AG10803 (cell line): ENCODE data around the gene SIRPA.

Experiments used
- DNase-seq: peaks from one replicate; pipeline ENCODE4 v3.0.0; 2010; ENCODE audit warnings: low read depth
- H3K4me3 ChIP-seq: 2 replicates; pipeline ENCODE4 v1.5.1; 2011; ENCODE audit warnings: mild to moderate bottlenecking, low read length, control low read depth
- TF ChIP-seq, protein P1 (sequence below): conservative IDR thresholded peaks from 2 replicates; pipeline ENCODE4 v1.5.1; 2011; ENCODE audit warnings: mild to moderate bottlenecking, low read length, control low read depth, inconsistent platforms

Gene SIRPA

DNA sequence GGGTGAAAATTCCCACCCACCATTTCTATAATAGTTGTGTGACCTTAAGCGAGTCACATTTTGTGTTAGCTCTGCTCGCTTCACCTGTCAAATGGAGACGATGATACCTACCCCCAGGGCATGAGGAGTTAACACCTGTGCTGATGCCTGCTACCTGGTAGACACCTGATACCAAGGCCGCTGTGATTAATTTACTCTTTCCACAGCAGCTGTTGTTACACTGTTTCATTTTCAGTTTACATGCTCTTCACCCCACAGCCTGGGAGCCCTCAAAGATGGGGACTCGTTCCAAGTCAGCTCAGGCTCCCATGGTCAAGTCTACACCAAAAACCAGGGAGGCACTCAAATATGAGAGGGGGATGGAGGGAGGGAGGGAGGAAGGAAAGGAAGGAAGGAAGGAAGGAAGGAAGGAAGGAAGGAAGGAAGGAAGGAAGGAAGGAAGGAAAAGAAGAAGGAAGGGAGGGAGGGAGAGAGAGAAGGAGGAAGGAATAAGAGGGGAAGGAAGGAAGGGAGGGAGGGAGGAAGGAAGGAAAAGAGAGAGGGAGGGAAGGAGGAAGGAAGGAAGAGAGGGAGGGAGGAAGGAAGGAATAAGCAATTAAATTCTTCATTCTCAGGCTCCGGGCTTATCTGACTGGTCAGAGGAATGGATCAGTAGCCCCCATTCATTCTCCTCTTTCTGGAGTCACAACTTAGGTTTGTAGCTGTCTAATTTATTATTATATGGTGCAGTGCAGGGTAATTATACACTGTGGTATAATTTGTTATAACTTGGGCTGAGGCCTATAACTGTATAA lies 57.7 kb downstream of the SIRPA start:
- no peak overlapping the region for H3K4me3 ChIP-seq
- DNase-seq, result no peak
- TF ChIP-seq, protein P1, sequence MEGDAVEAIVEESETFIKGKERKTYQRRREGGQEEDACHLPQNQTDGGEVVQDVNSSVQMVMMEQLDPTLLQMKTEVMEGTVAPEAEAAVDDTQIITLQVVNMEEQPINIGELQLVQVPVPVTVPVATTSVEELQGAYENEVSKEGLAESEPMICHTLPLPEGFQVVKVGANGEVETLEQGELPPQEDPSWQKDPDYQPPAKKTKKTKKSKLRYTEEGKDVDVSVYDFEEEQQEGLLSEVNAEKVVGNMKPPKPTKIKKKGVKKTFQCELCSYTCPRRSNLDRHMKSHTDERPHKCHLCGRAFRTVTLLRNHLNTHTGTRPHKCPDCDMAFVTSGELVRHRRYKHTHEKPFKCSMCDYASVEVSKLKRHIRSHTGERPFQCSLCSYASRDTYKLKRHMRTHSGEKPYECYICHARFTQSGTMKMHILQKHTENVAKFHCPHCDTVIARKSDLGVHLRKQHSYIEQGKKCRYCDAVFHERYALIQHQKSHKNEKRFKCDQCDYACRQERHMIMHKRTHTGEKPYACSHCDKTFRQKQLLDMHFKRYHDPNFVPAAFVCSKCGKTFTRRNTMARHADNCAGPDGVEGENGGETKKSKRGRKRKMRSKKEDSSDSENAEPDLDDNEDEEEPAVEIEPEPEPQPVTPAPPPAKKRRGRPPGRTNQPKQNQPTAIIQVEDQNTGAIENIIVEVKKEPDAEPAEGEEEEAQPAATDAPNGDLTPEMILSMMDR, result no peak

DNA sequence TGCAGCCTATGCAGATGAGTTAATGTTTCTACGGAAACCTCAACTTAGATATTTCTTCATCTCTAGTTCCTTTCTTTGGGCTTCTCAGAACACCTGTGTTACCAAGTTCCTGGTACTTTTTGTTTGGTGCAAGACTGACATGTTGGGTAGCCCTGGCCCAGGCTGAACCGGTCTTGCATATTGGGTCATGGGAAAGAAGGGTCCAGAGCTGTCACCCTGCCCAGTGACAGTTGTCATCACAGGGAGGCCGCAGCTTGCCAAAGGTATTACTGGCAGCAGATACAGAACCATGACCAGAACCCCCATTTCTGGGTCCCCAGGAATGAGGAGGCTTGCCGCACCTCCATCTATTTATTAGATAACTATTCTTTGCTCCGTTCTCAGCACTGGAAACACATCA lies 58.4 kb downstream of the SIRPA start:
- DNase-seq, result no peak
- TF ChIP-seq, protein P1, result no peak
- no peak overlapping the region for H3K4me3 ChIP-seq

DNA sequence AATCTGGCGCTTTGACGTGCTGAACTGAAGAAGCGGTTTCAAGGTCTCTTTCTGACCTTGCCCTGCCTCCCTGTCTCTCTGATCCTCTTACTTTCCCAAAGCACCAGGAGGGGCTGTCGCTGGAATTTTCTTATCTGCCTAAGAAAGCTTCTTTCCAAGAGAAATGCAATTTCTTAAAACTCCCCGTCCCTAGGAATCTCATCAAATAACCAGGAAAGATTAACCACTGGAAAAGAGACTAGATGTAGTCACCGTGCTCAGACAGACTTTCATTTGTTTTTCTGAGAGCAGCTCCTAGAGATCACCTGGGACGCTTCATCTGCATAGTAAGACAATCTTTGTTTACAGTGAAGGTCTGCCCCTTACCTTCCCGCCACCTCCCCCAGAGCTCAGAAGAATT lies 60.0 kb downstream of the SIRPA start:
- TF ChIP-seq, protein P1, result no peak
- no peak for DNase-seq
- H3K4me3 ChIP-seq, result no peak overlapping the region

DNA sequence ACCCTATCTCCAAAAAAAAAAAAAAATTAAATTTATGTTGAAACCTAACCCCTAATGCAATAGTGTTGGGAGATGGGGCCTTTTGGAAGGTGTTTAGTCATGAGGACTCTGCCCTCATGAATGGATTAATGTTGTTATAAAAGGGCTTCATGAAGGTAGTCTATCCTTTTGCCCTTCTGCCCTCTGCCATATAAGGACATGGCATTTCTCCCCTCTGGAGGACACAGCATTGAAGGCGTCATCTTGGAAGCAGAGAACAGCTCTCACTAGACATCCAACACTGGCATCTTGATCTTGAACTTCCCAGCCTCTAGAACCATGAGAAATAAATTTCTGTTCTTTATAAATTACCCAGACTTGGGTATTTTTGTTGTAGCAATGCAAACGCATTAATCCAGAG lies 63.2 kb downstream of the SIRPA start:
- TF ChIP-seq, protein P1, result no peak
- no peak overlapping the region for H3K4me3 ChIP-seq
- no peak for DNase-seq

DNA sequence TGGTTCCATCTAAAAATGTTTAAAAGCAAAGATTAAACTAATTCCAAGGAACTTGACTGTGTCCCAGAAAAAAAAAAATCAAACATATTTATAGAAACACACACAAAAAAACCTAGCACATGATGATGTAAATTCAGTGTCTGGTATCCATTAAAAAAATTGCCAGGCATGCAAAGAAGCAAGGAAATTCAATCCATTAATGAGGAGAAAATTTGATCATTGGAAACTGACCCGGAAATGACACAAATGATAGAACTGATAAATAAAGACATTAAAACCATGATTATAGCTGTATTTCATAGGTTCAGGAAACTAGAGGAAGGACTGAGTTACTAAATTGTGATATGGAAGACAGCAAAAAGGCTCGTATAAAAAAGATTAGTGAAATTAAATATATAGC lies 63.9 kb downstream of the SIRPA start:
- DNase-seq, result no peak
- TF ChIP-seq, protein P1, result no peak
- no peak overlapping the region for H3K4me3 ChIP-seq

DNA sequence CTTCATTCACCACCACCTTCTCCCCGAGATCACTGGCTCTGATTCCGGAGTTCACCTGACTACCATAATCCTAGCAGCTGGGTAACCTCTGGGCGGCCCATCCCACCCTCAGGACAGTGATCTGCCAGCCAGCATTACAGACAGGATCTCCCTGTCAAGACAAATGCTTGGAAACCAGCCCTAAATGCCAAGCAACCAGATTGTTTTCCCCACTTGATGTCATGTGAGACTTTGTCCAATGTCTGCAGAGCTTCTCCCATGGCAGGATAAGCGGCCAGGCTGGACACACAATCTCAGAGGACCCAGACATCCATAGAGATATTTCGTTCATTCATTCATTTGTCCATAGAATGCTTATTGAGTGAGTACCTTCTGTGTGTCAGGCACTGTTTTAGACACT lies 66.2 kb downstream of the SIRPA start:
- TF ChIP-seq, protein P1, result no peak
- no peak for DNase-seq
- no peak overlapping the region for H3K4me3 ChIP-seq

DNA sequence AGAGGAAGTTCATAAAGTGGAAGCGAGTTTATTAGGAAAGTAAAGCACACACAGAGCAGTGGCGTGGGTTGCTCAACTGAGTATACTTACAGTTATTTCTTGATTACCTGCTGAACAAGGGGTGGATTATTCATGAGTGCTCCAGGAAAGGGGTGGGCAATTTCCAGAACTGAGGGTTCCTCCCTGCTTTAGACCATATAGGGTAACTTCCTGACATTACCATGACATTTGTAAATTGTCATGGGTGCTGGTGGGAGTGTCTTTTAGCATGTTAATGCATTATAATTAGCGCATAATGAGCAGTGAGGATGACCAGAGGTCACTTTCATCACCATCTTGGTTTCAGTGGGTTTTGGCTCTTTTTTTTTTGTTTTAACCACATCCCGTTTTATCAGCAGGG lies 68.9 kb downstream of the SIRPA start:
- TF ChIP-seq, protein P1, result no peak
- no peak for DNase-seq
- H3K4me3 ChIP-seq, result no peak overlapping the region
